Esophagus mucosa (tissue), 1 donor: ENCODE results near the gene CYB5R3. TPM values are rescaled to one million over a fixed set of nuclear protein-coding genes. Genes with fewer than 3 reads are reported as not detected.

Experiments used
- total RNA-seq: library from RNA; stranded (reverse); gene quantifications from one replicate; pipeline ENCODE4 v1.2.4, GENCODE V29; 2023
- donor health status: DM: yes; HTN: yes; CAD: no.

The CYB5R3 gene
- total RNA-seq, 1 donor from 2014 or later = 101 TPM

Other genes with a start within 250 kb of the CYB5R3 start
- gene NFAM1, start 217.0 kb downstream of the CYB5R3 start, total RNA-seq = 0.88 TPM
- 27.3 TPM for gene RRP7A, start 129.6 kb downstream of the CYB5R3 start, total RNA-seq
- 2.8 TPM for gene SERHL2, start 95.4 kb downstream of the CYB5R3 start, total RNA-seq
- gene POLDIP3, start 34.5 kb downstream of the CYB5R3 start, total RNA-seq = 43.9 TPM
- gene ATP5MGL, start 8.8 kb downstream of the CYB5R3 start, total RNA-seq = 0.68 TPM
- 14.3 TPM for gene A4GALT, start 71.5 kb upstream of the CYB5R3 start, total RNA-seq
- 18.9 TPM for gene ARFGAP3, start 207.9 kb upstream of the CYB5R3 start, total RNA-seq